HCT116 (cell line): ENCODE results near the gene SEC24B. TPM values are rescaled to one million over a fixed set of nuclear protein-coding genes. Genes with fewer than 3 reads are reported as not detected.

Experiments used
- ATAC-seq: fragments of 200-7000 bp; cut with Tn5 transposase; 2 replicates; pipeline ENCODE4 v1.9.1; 2020; ENCODE audit warnings: mild to moderate bottlenecking, moderate library complexity
- BruUV-seq: library from RNA; stranded (reverse); fragments of 400-500 nt; replicated peaks from 2 replicates; lab custom pipeline; 2021; lab: Mats Ljungman, UMichigan
- CTCF ChIA-PET: fragments of 300-600 bp; sonication (Branson Sonifier 250); formaldehyde crosslinking; loops from one replicate; lab custom pipeline; 2021; ENCODE audit warnings: antibody characterized with exemption; lab: Charles Lee
- POLR2A ChIA-PET: fragments of 300-600, 350-600 bp; sonication (Branson Sonifier 250); formaldehyde crosslinking; loops from one replicate; lab custom pipeline; 2021; ENCODE audit warnings: antibody characterized with exemption; lab: Charles Lee
- RAD21 ChIA-PET, 2 experiments: fragments of 300-600 bp; sonication (Branson Sonifier 250); formaldehyde crosslinking; loops; one replicate each; lab custom pipeline; 2023; ENCODE audit warnings: low total read pairs in 2 of 2; ENCODE audit not compliant: uncharacterized antibody in 2 of 2, unreplicated experiment in 2 of 2, low non-redundant PET in 1 of 2; lab: Charles Lee
- DNase-seq: peaks from one replicate; pipeline ENCODE4 v3.0.0-alpha.2; 2010; ENCODE audit warnings: low read depth, low spot score
- H2AFZ ChIP-seq: fragments of 200-600 bp; shearing (Covaris generic), sonication (generic); 2 replicates; pipeline ENCODE4 v1.6.1; 2017; ENCODE audit warnings: low read depth, mixed run types, mixed read lengths, antibody characterized with exemption, low read length; ENCODE audit not compliant: poor library complexity, severe bottlenecking
- H3K27ac ChIP-seq: 2 replicates; pipeline ENCODE4 v1.5.1; 2012; ENCODE audit warnings: low read depth, low read length
- H3K27me3 ChIP-seq: fragments of 200-600 bp; sonication (generic); 2 replicates; pipeline ENCODE4 v1.6.1; 2016; ENCODE audit warnings: mixed run types, low read length, mixed read lengths; ENCODE audit not compliant: insufficient read depth
- H3K36me3 ChIP-seq, 2 experiments: fragments of 200-500 bp in 1 of 2; fragments of 200-600 bp in 1 of 2; sonication (Bioruptor generic) in 1 of 2; sonication (generic) in 1 of 2; 2 replicates each; pipeline versions ENCODE4 v1.5.1 to v1.6.1; 2014 to 2016; ENCODE audit warnings: low read length in 2 of 2, inconsistent platforms in 1 of 2, mixed read lengths in 1 of 2, mixed run types in 1 of 2; ENCODE audit not compliant: insufficient read depth in 2 of 2, control insufficient read depth in 1 of 2
- H3K4me1 ChIP-seq, 2 experiments: fragments of 200-600 bp in 1 of 2; sonication (generic) in 1 of 2; 2 replicates each; pipeline versions ENCODE4 v1.5.1 to v1.6.1; 2012 to 2017; ENCODE audit warnings: low read length in 2 of 2, inconsistent platforms in 1 of 2, mild to moderate bottlenecking in 1 of 2, mixed read lengths in 1 of 2, mixed run types in 1 of 2, moderate library complexity in 1 of 2; ENCODE audit not compliant: insufficient read depth in 2 of 2, control insufficient read depth in 1 of 2
- H3K4me2 ChIP-seq: fragments of 200-600 bp; sonication (generic); 2 replicates; pipeline ENCODE4 v1.6.1; 2017; ENCODE audit warnings: mixed run types, low read length, mixed read lengths
- H3K4me3 ChIP-seq, 2 experiments: fragments of 200-600 bp in 1 of 2; sonication (generic) in 1 of 2; replicated peaks in 1 of 2; 2 replicates each; pipeline ENCODE4 v1.5.1; 2011 to 2016; ENCODE audit warnings: low read length in 2 of 2, control low read depth in 1 of 2, low read depth in 1 of 2, mild to moderate bottlenecking in 1 of 2, mixed read lengths in 1 of 2, mixed run types in 1 of 2
- H3K79me2 ChIP-seq: fragments of 200-600 bp; sonication (generic); 2 replicates; pipeline ENCODE4 v1.6.1; 2017; ENCODE audit warnings: mild to moderate bottlenecking, mixed run types, low read length, moderate library complexity, mixed read lengths; ENCODE audit not compliant: insufficient read depth
- H3K9ac ChIP-seq: fragments of 200-600 bp; sonication (generic); 2 replicates; pipeline ENCODE4 v1.6.1; 2016; ENCODE audit warnings: low read length, mixed read lengths
- H3K9me2 ChIP-seq: fragments of 200-600 bp; sonication (generic), shearing (Covaris generic); 2 replicates; pipeline ENCODE4 v1.6.1; 2017; ENCODE audit warnings: mixed run types, mild to moderate bottlenecking, moderate library complexity; ENCODE audit not compliant: insufficient read depth
- H3K9me3 ChIP-seq, 2 experiments: fragments of 200-500 bp in 1 of 2; fragments of 200-600 bp in 1 of 2; sonication (Bioruptor generic) in 1 of 2; sonication (generic) in 1 of 2; 2 replicates each; pipeline ENCODE4 v1.6.1; 2014 to 2017; ENCODE audit warnings: low read length in 2 of 2, mixed read lengths in 2 of 2, inconsistent platforms in 1 of 2, low read depth in 1 of 2, mild to moderate bottlenecking in 1 of 2, mixed run types in 1 of 2, moderate library complexity in 1 of 2; ENCODE audit not compliant: control insufficient read depth in 1 of 2, insufficient read depth in 1 of 2
- H4K20me1 ChIP-seq: fragments of 200-600 bp; sonication (generic), shearing (Covaris generic); 2 replicates; pipeline ENCODE4 v1.6.1; 2017; ENCODE audit warnings: mixed run types, mild to moderate bottlenecking, moderate library complexity; ENCODE audit not compliant: insufficient read depth
- CEBPB ChIP-seq: IDR thresholded peaks from 2 replicates; pipeline ENCODE4 v1.6.1; 2012; ENCODE audit warnings: low read depth
- EGR1 ChIP-seq: IDR thresholded peaks from 2 replicates; pipeline ENCODE4 v1.6.1; 2012; ENCODE audit warnings: low read depth
- EZH2 ChIP-seq: fragments of 200-600 bp; sonication (generic); IDR thresholded peaks from 2 replicates; pipeline ENCODE4 v1.6.1; 2017; ENCODE audit warnings: antibody characterized with exemption, mixed run types
- EZH2phosphoT487 ChIP-seq: fragments of 200-600 bp; IDR thresholded peaks from 2 replicates; pipeline ENCODE4 v1.6.1; 2018; ENCODE audit warnings: antibody characterized with exemption, borderline replicate concordance
- FOSL1 ChIP-seq: IDR thresholded peaks from 2 replicates; pipeline ENCODE4 v1.6.1; 2012; ENCODE audit warnings: low read depth
- MAX ChIP-seq: IDR thresholded peaks from 2 replicates; pipeline ENCODE4 v1.6.1; 2012
- POLR2A ChIP-seq: IDR thresholded peaks from 2 replicates; pipeline ENCODE4 v1.7.0; 2011; ENCODE audit warnings: borderline replicate concordance; ENCODE audit not compliant: insufficient read depth, insufficient read length; ENCODE audit errors: extremely low read depth
- POLR2AphosphoS5 ChIP-seq: IDR thresholded peaks from 2 replicates; pipeline ENCODE4 v1.6.1; 2011; ENCODE audit warnings: mild to moderate bottlenecking, low read depth, low read length, moderate library complexity
- RAD21 ChIP-seq: IDR thresholded peaks from 2 replicates; pipeline ENCODE4 v1.6.1; 2012; ENCODE audit warnings: low read depth, mild to moderate bottlenecking
- SIN3A ChIP-seq: IDR thresholded peaks from 2 replicates; pipeline ENCODE4 v1.6.1; 2012; ENCODE audit warnings: low read depth
- SP1 ChIP-seq: IDR thresholded peaks from 2 replicates; pipeline ENCODE4 v1.6.1; 2012; ENCODE audit warnings: low read depth
- SRF ChIP-seq: IDR thresholded peaks from 2 replicates; pipeline ENCODE4 v1.6.1; 2012; ENCODE audit warnings: low read depth
- TCF7L2 ChIP-seq: IDR thresholded peaks from 2 replicates; pipeline ENCODE4 v1.7.0; 2011; ENCODE audit warnings: borderline replicate concordance, inconsistent platforms; ENCODE audit not compliant: insufficient read depth, insufficient read length; ENCODE audit errors: extremely low read depth
- YY1 ChIP-seq: IDR thresholded peaks from 2 replicates; pipeline ENCODE4 v1.6.1; 2011; ENCODE audit warnings: low read length, low read depth, moderate library complexity, mild to moderate bottlenecking; ENCODE audit not compliant: insufficient replicate concordance; ENCODE audit errors: extremely low read depth
- ZBTB33 ChIP-seq: IDR thresholded peaks from 2 replicates; pipeline ENCODE4 v1.6.1; 2011; ENCODE audit warnings: mild to moderate bottlenecking, low read length, moderate library complexity; ENCODE audit not compliant: insufficient replicate concordance; ENCODE audit errors: extremely low read depth
- ZNF274 ChIP-seq: fragments of 200-500 bp; sonication (Bioruptor generic); IDR thresholded peaks from 2 replicates; pipeline ENCODE4 v1.6.1; 2014; ENCODE audit warnings: mild to moderate bottlenecking, low read depth, low read length, inconsistent platforms
- intact Hi-C: fragments of 100-400 bp; cut with micrococcal nuclease; formaldehyde crosslinking; loops from 2 replicates; pipeline ENCODE4 v1.10.0; 2022
- total RNA-seq: library from RNA; stranded (reverse); gene quantifications from one replicate; pipeline ENCODE4 v1.2.1, GENCODE V29; 2021; ENCODE audit not compliant: unreplicated experiment
- TF ChIP-seq, protein P1 (sequence below): IDR thresholded peaks from 2 replicates; pipeline ENCODE4 v1.6.1; 2012; ENCODE audit warnings: low read depth
- TF ChIP-seq, protein P2 (sequence below): IDR thresholded peaks from 2 replicates; pipeline ENCODE4 v1.6.1; 2012

The SEC24B gene
- total RNA-seq, 1 experiment from 2014 or later: 33.0 TPM

DNA sequence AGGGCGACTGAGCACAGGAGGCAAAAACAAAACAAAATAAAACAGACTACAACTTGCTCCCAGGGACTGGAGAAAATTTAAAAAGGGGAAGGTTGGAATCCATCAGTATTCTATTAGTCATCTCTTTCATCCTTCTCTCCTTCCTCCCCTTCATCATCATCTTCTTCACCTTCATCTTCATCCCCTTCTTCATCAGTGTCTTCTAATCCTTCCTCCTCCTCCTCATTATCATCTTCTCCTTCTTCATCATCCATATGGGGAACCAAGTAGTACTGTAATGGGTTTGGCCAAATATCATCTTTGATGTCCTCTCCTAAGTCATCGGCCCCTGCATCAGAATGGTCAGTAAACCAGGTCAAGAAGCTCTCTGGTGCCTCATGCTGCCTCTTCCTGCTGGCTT lies 119.5 kb downstream of the SEC24B start:
- H3K4me1 ChIP-seq: peaks cover 0 to 3% of the 10 kb centered on the region in 2 experiments; a peak in 1 of 4 replicates
- no peaks in the 10 kb centered on the region for H3K79me2 ChIP-seq
- H3K9me2 ChIP-seq: no peaks in the 10 kb centered on the region
- H3K9me3 ChIP-seq: no peaks in the 10 kb centered on the region
- no peaks in the 10 kb centered on the region for H3K27me3 ChIP-seq
- no peaks in the 10 kb centered on the region for H4K20me1 ChIP-seq
- H2AFZ ChIP-seq: no peak overlapping the region
- no TSS peak for BruUV-seq
- RAD21 ChIA-PET: no interaction called here
- no peak overlapping the region for H3K4me3 ChIP-seq
- no peak overlapping the region for H3K27ac ChIP-seq
- no peak overlapping the region for H3K4me2 ChIP-seq
- H3K36me3 ChIP-seq: no peaks in the 10 kb centered on the region; a peak in 1 of 4 replicates
- no peak overlapping the region for H3K9ac ChIP-seq
- ATAC-seq (no peak), DNase-seq (no peak)
- intact Hi-C loops: no loop called here
- POLR2A ChIA-PET: no interaction called here
- CTCF ChIA-PET: no interaction called here
- TF ChIP-seq YY1 (no peak), CEBPB (no peak), EZH2phosphoT487 (no peak), RAD21 (no peak), SP1 (no peak), EZH2 (no peak), FOSL1 (no peak), POLR2AphosphoS5 (no peak), SRF (no peak), POLR2A (no peak), SIN3A (no peak), MAX (no peak), ZNF274 (no peak), ZBTB33 (no peak), EGR1 (no peak), TCF7L2 (no peak)
- TF ChIP-seq, protein P1, sequence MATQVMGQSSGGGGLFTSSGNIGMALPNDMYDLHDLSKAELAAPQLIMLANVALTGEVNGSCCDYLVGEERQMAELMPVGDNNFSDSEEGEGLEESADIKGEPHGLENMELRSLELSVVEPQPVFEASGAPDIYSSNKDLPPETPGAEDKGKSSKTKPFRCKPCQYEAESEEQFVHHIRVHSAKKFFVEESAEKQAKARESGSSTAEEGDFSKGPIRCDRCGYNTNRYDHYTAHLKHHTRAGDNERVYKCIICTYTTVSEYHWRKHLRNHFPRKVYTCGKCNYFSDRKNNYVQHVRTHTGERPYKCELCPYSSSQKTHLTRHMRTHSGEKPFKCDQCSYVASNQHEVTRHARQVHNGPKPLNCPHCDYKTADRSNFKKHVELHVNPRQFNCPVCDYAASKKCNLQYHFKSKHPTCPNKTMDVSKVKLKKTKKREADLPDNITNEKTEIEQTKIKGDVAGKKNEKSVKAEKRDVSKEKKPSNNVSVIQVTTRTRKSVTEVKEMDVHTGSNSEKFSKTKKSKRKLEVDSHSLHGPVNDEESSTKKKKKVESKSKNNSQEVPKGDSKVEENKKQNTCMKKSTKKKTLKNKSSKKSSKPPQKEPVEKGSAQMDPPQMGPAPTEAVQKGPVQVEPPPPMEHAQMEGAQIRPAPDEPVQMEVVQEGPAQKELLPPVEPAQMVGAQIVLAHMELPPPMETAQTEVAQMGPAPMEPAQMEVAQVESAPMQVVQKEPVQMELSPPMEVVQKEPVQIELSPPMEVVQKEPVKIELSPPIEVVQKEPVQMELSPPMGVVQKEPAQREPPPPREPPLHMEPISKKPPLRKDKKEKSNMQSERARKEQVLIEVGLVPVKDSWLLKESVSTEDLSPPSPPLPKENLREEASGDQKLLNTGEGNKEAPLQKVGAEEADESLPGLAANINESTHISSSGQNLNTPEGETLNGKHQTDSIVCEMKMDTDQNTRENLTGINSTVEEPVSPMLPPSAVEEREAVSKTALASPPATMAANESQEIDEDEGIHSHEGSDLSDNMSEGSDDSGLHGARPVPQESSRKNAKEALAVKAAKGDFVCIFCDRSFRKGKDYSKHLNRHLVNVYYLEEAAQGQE: no peak
- TF ChIP-seq, protein P2, sequence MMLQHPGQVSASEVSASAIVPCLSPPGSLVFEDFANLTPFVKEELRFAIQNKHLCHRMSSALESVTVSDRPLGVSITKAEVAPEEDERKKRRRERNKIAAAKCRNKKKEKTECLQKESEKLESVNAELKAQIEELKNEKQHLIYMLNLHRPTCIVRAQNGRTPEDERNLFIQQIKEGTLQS: no peak
